MM.1S (cell line): ENCODE measurements around the gene ZNF516.

ENCODE experiments used
- CTCF ChIP-seq: fragments of 300-600 bp; sonication (generic); IDR thresholded peaks from 2 replicates; pipeline ENCODE4 v1.5.1; 2016; ENCODE audit warnings: antibody characterized with exemption, low read length, mixed read lengths
- EZH2 ChIP-seq: fragments of 300-600 bp; sonication (generic); optimal IDR thresholded peaks from 2 replicates; pipeline ENCODE3; 2017; ENCODE audit warnings: low read depth, mild to moderate bottlenecking, antibody characterized with exemption, low read length, mixed read lengths

- no peak for TF ChIP-seq CTCF
- TF ChIP-seq EZH2: no peak
Measured at GRCh38 chr18:76444446-76445105, 50.5 kb downstream of the ZNF516 start.
